HepG2 (cell line): ENCODE measurements around the gene CGREF1. TPM values are rescaled to one million over a fixed set of nuclear protein-coding genes. Genes with fewer than 3 reads are reported as not detected.
A peak's percentile ranks its signal among the peaks of the same experiment; 100 is the strongest.

ENCODE experiments used
- ARNT2 ChIP-seq: sonication (generic); formaldehyde crosslinking; IDR thresholded peaks from 2 replicates; pipeline ENCODE4 v1.8.0; 2022; ENCODE audit warnings: mild to moderate bottlenecking, low read depth, missing genetic modification reagents, moderate library complexity
- CBFB ChIP-seq: sonication (generic); formaldehyde crosslinking; IDR thresholded peaks from 2 replicates; pipeline ENCODE4 v1.4.0; 2020; ENCODE audit warnings: missing genetic modification reagents
- ERF ChIP-seq: IDR thresholded peaks from 2 replicates; pipeline ENCODE4 v1.6.1; 2018; ENCODE audit warnings: missing biosample characterization, missing genetic modification reagents
- ESRRA ChIP-seq: sonication (generic); formaldehyde crosslinking; IDR thresholded peaks from 2 replicates; pipeline ENCODE4 v1.5.1; 2020; ENCODE audit warnings: mild to moderate bottlenecking, low read depth, missing genetic modification reagents
- FOXC1 ChIP-seq: sonication (generic); formaldehyde crosslinking; IDR thresholded peaks from 2 replicates; pipeline ENCODE4 v1.8.0; 2022; ENCODE audit warnings: mild to moderate bottlenecking, missing genetic modification reagents, borderline replicate concordance
- KLF16 ChIP-seq, 2 experiments: sonication (generic) in 1 of 2; formaldehyde crosslinking in 1 of 2; IDR thresholded peaks; 2 replicates each; pipeline versions ENCODE4 v1.6.1 to v1.8.0; 2016 to 2023; ENCODE audit warnings: missing genetic modification reagents in 2 of 2, missing compliant biosample characterization in 1 of 2
- MAZ ChIP-seq, 2 experiments: sonication (generic) in 1 of 2; formaldehyde crosslinking in 1 of 2; IDR thresholded peaks; 2 replicates each; pipeline versions ENCODE4 v1.5.0 to v1.6.1; 2012 to 2020; ENCODE audit warnings: low read depth in 2 of 2, mild to moderate bottlenecking in 2 of 2, borderline replicate concordance in 1 of 2, improper control_type of control experiment in 1 of 2, low read length in 1 of 2, missing genetic modification reagents in 1 of 2, moderate library complexity in 1 of 2
- MBNL3 ChIP-seq: fragments of 250-450 bp; sonication (Bioruptor Pico); conservative IDR thresholded peaks from 2 replicates; pipeline ENCODE4 v1.8.0; 2022; ENCODE audit warnings: mild to moderate bottlenecking, inconsistent platforms
- MEF2D ChIP-seq: sonication (generic); formaldehyde crosslinking; IDR thresholded peaks from 2 replicates; pipeline ENCODE4 v1.5.1; 2020; ENCODE audit warnings: mild to moderate bottlenecking, missing genetic modification reagents
- NFE2 ChIP-seq: sonication (generic); formaldehyde crosslinking; IDR thresholded peaks from 2 replicates; pipeline ENCODE4 v1.4.0; 2020; ENCODE audit warnings: missing genetic modification reagents
- NONO ChIP-seq, 2 experiments: fragments of 450-650 bp in 1 of 2; sonication (generic) in 1 of 2; formaldehyde crosslinking in 1 of 2; IDR thresholded peaks in 1 of 2; conservative IDR thresholded peaks in 1 of 2; 2 replicates each; pipeline versions ENCODE4 v1.6.1 to v1.8.0; 2017 to 2022; ENCODE audit warnings: mild to moderate bottlenecking in 1 of 2, missing genetic modification reagents in 1 of 2, moderate library complexity in 1 of 2
- SP2 ChIP-seq: sonication (generic); formaldehyde crosslinking; IDR thresholded peaks from 2 replicates; pipeline ENCODE4 v1.5.1; 2020; ENCODE audit warnings: mild to moderate bottlenecking, missing genetic modification reagents
- TARDBP ChIP-seq: sonication (generic); formaldehyde crosslinking; IDR thresholded peaks from 2 replicates; pipeline ENCODE4 v1.8.0; 2022; ENCODE audit warnings: mild to moderate bottlenecking, missing genetic modification reagents
- TGIF2 ChIP-seq: IDR thresholded peaks from 2 replicates; pipeline ENCODE4 v1.6.1; 2016; ENCODE audit warnings: control low read depth, missing compliant biosample characterization
- ZFYVE20 ChIP-seq: sonication (generic); formaldehyde crosslinking; IDR thresholded peaks from 2 replicates; pipeline ENCODE4 v1.8.0; 2023; ENCODE audit warnings: low read depth, mild to moderate bottlenecking, moderate library complexity, missing genetic modification reagents, borderline replicate concordance
- ZNF232 ChIP-seq: sonication (generic); formaldehyde crosslinking; IDR thresholded peaks from 2 replicates; pipeline ENCODE4 v1.4.0; 2020; ENCODE audit warnings: missing genetic modification reagents, borderline replicate concordance
- ZNF235 ChIP-seq: sonication (generic); formaldehyde crosslinking; IDR thresholded peaks from 2 replicates; pipeline ENCODE4 v1.8.1; 2023; ENCODE audit warnings: mild to moderate bottlenecking, missing genetic modification reagents, borderline replicate concordance
- ZNF333 ChIP-seq: sonication (generic); formaldehyde crosslinking; IDR thresholded peaks from 2 replicates; pipeline ENCODE4 v1.4.0; 2020; ENCODE audit warnings: mild to moderate bottlenecking, missing genetic modification reagents, borderline replicate concordance
- ZNF501 ChIP-seq: sonication (generic); formaldehyde crosslinking; IDR thresholded peaks from 2 replicates; pipeline ENCODE4 v1.5.1; 2020; ENCODE audit warnings: mild to moderate bottlenecking, moderate library complexity, missing genetic modification reagents
- ZNF777 ChIP-seq: sonication (generic); formaldehyde crosslinking; IDR thresholded peaks from 2 replicates; pipeline ENCODE4 v1.4.0; 2020; ENCODE audit warnings: missing genetic modification reagents
- ZSCAN31 ChIP-seq: sonication (generic); formaldehyde crosslinking; IDR thresholded peaks from 2 replicates; pipeline ENCODE4 v1.5.0; 2020; ENCODE audit warnings: low read depth, mild to moderate bottlenecking, missing genetic modification reagents
- polyA plus RNA-seq, 8 experiments: library from polyadenylated mRNA; depleted of rRNA in 3 of 8; stranded (reverse) in 7 of 8; unstranded in 1 of 8; fragments of >200 nt; fragmentation: Illumina TruSeq in 4 of 8; extraction: Trizol in 4 of 8; gene quantifications; 2 replicates each; pipeline versions ENCODE4 v1.2.1 to v1.2.3, GENCODE V29; 2011 to 2016; ENCODE audit warnings: low read depth in 4 of 8, missing spikeins in 1 of 8, mixed read lengths in 1 of 8; ENCODE audit not compliant: insufficient read depth in 1 of 8
- total RNA-seq, 5 experiments: library from RNA; depleted of rRNA; stranded (reverse); fragments of >200 nt; fragmentation: Illumina TruSeq; extraction: Trizol; gene quantifications; 2 replicates each; pipeline ENCODE4 v1.2.3, GENCODE V29; 2016; ENCODE audit warnings: low read depth in 1 of 5
- TF ChIP-seq, protein P1 (sequence below), 2 experiments: IDR thresholded peaks; 2 replicates each; pipeline ENCODE4 v1.6.1; 2011 to 2012; ENCODE audit warnings: low read length in 2 of 2, borderline replicate concordance in 1 of 2, low read depth in 1 of 2, mild to moderate bottlenecking in 1 of 2, moderate library complexity in 1 of 2
- TF ChIP-seq, protein P2 (sequence below): sonication (generic); formaldehyde crosslinking; IDR thresholded peaks from 2 replicates; pipeline ENCODE4 v1.8.0; 2023; ENCODE audit warnings: mild to moderate bottlenecking, missing genetic modification reagents
- TF ChIP-seq, protein P3 (sequence below): IDR thresholded peaks from 2 replicates; pipeline ENCODE4 v1.6.1; 2016; ENCODE audit warnings: low read depth, borderline replicate concordance

CGREF1 gene
- total and polyA plus RNA-seq, 2 of the 13 experiments (the other 11 are each of a cell fraction or from before 2014, with no cell fraction given): 13.9 to 23.4 TPM

- TF ChIP-seq, protein P1, sequence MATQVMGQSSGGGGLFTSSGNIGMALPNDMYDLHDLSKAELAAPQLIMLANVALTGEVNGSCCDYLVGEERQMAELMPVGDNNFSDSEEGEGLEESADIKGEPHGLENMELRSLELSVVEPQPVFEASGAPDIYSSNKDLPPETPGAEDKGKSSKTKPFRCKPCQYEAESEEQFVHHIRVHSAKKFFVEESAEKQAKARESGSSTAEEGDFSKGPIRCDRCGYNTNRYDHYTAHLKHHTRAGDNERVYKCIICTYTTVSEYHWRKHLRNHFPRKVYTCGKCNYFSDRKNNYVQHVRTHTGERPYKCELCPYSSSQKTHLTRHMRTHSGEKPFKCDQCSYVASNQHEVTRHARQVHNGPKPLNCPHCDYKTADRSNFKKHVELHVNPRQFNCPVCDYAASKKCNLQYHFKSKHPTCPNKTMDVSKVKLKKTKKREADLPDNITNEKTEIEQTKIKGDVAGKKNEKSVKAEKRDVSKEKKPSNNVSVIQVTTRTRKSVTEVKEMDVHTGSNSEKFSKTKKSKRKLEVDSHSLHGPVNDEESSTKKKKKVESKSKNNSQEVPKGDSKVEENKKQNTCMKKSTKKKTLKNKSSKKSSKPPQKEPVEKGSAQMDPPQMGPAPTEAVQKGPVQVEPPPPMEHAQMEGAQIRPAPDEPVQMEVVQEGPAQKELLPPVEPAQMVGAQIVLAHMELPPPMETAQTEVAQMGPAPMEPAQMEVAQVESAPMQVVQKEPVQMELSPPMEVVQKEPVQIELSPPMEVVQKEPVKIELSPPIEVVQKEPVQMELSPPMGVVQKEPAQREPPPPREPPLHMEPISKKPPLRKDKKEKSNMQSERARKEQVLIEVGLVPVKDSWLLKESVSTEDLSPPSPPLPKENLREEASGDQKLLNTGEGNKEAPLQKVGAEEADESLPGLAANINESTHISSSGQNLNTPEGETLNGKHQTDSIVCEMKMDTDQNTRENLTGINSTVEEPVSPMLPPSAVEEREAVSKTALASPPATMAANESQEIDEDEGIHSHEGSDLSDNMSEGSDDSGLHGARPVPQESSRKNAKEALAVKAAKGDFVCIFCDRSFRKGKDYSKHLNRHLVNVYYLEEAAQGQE (IDR thresholded peaks at IDR 0.05; ENCODE audit: borderline replicate concordance in 1 of 2, low read depth in 1 of 2, low read length in 2 of 2): peak in 1 of 2 experiments; percentile 67; a peak in 1 of 4 replicates
- TF ChIP-seq ZNF333 (CRISPR knock-in tag) (peak; percentile 10; the same call in 1 of the 2 replicates), ZNF501 (peak; percentile 75; the same call in 1 of the 2 replicates), FOXC1 (no peak), NFE2 (CRISPR knock-in tag) (no peak), MAZ (IDR thresholded peaks at IDR 0.05; ENCODE audit: borderline replicate concordance, low read depth, low read length) (0 out of 2 replicates have a peak, but pooled peaks have one; percentile 15), MAZ (CRISPR knock-in tag; IDR thresholded peaks at IDR 0.05; ENCODE audit: low read depth) (peak; percentile 98), ZNF777 (peak; percentile 57; the same call in 1 of the 2 replicates), ESRRA (CRISPR knock-in tag) (0 out of 2 replicates have a peak, but pooled peaks have one; percentile 31), KLF16 (CRISPR knock-in tag; IDR thresholded peaks at IDR 0.05) (peak in 1 of 2 experiments; percentile 96; a peak in 3 of 4 replicates), ZNF232 (peak; percentile 13; the same call in 1 of the 2 replicates), ZNF235 (CRISPR knock-in tag) (peak; percentile 22; the same call in 1 of the 2 replicates), ZFYVE20 (no peak), MBNL3 (CRISPR knock-in tag) (no peak), ARNT2 (CRISPR knock-in tag) (peak; percentile 82), NONO (IDR thresholded peaks at IDR 0.05) (no peak), NONO (CRISPR knock-in tag; conservative IDR thresholded peaks at IDR 0.05) (peak; percentile 80), SP2 (CRISPR knock-in tag) (peak; percentile 25; the same call in 1 of the 2 replicates), TARDBP (CRISPR knock-in tag) (peak; percentile 66; the same call in 1 of the 2 replicates), TGIF2 (CRISPR knock-in tag) (peak; percentile 13; the same call in 1 of the 2 replicates), MEF2D (CRISPR knock-in tag) (no peak), ZSCAN31 (0 out of 2 replicates have a peak, but pooled peaks have one; percentile 56), CBFB (CRISPR knock-in tag) (peak; percentile 91), ERF (CRISPR knock-in tag) (peak; percentile 90)
- TF ChIP-seq, protein P2, sequence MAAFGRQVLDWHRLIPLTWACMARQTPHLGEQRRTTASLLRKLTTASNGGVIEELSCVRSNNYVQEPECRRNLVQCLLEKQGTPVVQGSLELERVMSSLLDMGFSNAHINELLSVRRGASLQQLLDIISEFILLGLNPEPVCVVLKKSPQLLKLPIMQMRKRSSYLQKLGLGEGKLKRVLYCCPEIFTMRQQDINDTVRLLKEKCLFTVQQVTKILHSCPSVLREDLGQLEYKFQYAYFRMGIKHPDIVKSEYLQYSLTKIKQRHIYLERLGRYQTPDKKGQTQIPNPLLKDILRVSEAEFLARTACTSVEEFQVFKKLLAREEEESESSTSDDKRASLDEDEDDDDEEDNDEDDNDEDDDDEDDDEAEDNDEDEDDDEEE (CRISPR knock-in tag): peak; percentile 83; the same call in 1 of the 2 replicates
- TF ChIP-seq, protein P3, sequence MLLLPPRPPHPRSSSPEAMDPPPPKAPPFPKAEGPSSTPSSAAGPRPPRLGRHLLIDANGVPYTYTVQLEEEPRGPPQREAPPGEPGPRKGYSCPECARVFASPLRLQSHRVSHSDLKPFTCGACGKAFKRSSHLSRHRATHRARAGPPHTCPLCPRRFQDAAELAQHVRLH (CRISPR knock-in tag): peak; percentile 15; the same call in 1 of the 2 replicates
These were observed 47.5 kb downstream of the CGREF1 start, which contains the start of gene OST4 (continued) for GRCh38 chr2:27071277-27071989.
